DOHH2 (cell line): Measurements from ENCODE around the gene SLC44A3.

ENCODE experiments used
- H3F3A ChIP-seq: fragments of 200-600 bp; sonication (generic), shearing (Covaris generic); 2 replicates; pipeline ENCODE4 v1.6.0; 2016; ENCODE audit warnings: antibody characterized with exemption, mild to moderate bottlenecking; ENCODE audit not compliant: control insufficient read depth, insufficient read depth
- H3K27ac ChIP-seq: fragments of 200-600 bp; sonication (generic); 2 replicates; pipeline ENCODE4 v1.5.1; 2014; ENCODE audit warnings: low read depth, mild to moderate bottlenecking, low read length, moderate library complexity
- H3K27me3 ChIP-seq: fragments of 200-600 bp; sonication (generic); 2 replicates; pipeline ENCODE4 v1.6.1; 2014; ENCODE audit warnings: mild to moderate bottlenecking, low read length, mixed read lengths; ENCODE audit not compliant: control insufficient read depth
- H3K36me3 ChIP-seq: fragments of 200-600 bp; sonication (generic); 2 replicates; pipeline ENCODE4 v1.6.1; 2014; ENCODE audit warnings: mild to moderate bottlenecking, low read length, moderate library complexity, mixed read lengths; ENCODE audit not compliant: control insufficient read depth
- H3K4me1 ChIP-seq: fragments of 200-600 bp; sonication (generic); 2 replicates; pipeline ENCODE4 v1.6.1; 2014; ENCODE audit warnings: mild to moderate bottlenecking, low read length, mixed read lengths; ENCODE audit not compliant: control insufficient read depth
- H3K4me2 ChIP-seq: fragments of 200-600 bp; sonication (generic); 2 replicates; pipeline ENCODE4 v1.6.0; 2014; ENCODE audit warnings: mild to moderate bottlenecking, low read length, moderate library complexity
- H3K4me3 ChIP-seq: fragments of 200-600 bp; sonication (generic); 2 replicates; pipeline ENCODE4 v1.5.1; 2014; ENCODE audit warnings: mild to moderate bottlenecking, low read length, mixed read lengths
- H3K79me2 ChIP-seq: fragments of 200-600 bp; sonication (generic); 2 replicates; pipeline ENCODE4 v1.6.1; 2014; ENCODE audit warnings: mild to moderate bottlenecking, low read length, mixed read lengths; ENCODE audit not compliant: control insufficient read depth
- H3K9me2 ChIP-seq: fragments of 200-600 bp; sonication (generic); replicated peaks from 2 replicates; pipeline ENCODE4 v1.6.1; 2014; ENCODE audit warnings: mild to moderate bottlenecking, low read length, mixed read lengths; ENCODE audit not compliant: control insufficient read depth
- H3K9me3 ChIP-seq: fragments of 200-600 bp; sonication (generic); 2 replicates; pipeline ENCODE4 v1.6.1; 2014; ENCODE audit warnings: antibody characterized with exemption, low read length, mixed read lengths; ENCODE audit not compliant: control insufficient read depth, insufficient read depth
- H4K20me1 ChIP-seq: fragments of 200-600 bp; sonication (generic); 2 replicates; pipeline ENCODE4 v1.6.0; 2014; ENCODE audit warnings: low read depth, mild to moderate bottlenecking, antibody characterized with exemption, low read length, moderate library complexity; ENCODE audit not compliant: control insufficient read depth, insufficient read depth
- CTCF ChIP-seq: fragments of 200-600 bp; sonication (generic); IDR thresholded peaks from one replicate; pipeline ENCODE4 v1.5.1; 2014; ENCODE audit warnings: antibody characterized with exemption, mild to moderate bottlenecking, low read depth, low read length; ENCODE audit not compliant: poor library complexity, severe bottlenecking
- EZH2phosphoT487 ChIP-seq: fragments of 200-600 bp; sonication (generic); IDR thresholded peaks from 2 replicates; pipeline ENCODE4 v1.6.1; 2017; ENCODE audit warnings: borderline replicate concordance, mild to moderate bottlenecking, antibody characterized with exemption, low read length, moderate library complexity, mixed read lengths

SLC44A3 gene

DNA sequence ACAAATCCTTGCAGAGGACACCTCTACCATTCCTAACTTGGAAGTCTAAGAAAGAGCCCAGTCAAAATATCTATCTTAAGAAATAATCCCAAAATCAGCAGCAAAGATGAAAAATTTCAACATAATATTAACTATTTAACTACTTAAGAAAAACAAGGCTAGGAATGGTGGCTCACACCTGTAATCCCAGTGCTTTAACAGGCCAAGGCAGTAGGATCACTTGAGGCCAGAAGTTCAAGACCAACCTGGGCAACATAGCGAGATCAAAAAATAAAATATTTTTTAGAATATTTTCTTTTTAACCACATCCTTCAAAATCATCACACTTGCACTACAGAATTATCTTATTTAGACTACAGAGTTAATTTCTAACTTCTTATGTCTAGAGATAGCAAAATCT lies 101.8 kb downstream of the SLC44A3 start:
- H3K79me2 ChIP-seq = no peaks in the 10 kb centered on the region
- H3K9me3 ChIP-seq = no peaks in the 10 kb centered on the region
- H3K27ac ChIP-seq = no peak overlapping the region
- H3K4me2 ChIP-seq = no peak overlapping the region
- peaks cover 8% of the 10 kb centered on the region for H3K27me3 ChIP-seq
- H3K36me3 ChIP-seq = no peaks in the 10 kb centered on the region
- H3K9me2 ChIP-seq = no peaks in the 10 kb centered on the region
- H4K20me1 ChIP-seq = no peaks in the 10 kb centered on the region
- H3K4me1 ChIP-seq = peaks cover 6% of the 10 kb centered on the region
- TF ChIP-seq CTCF (no peak), EZH2phosphoT487 (no peak)
- no peak overlapping the region for H3K4me3 ChIP-seq
- H3F3A ChIP-seq = no peaks in the 10 kb centered on the region

DNA sequence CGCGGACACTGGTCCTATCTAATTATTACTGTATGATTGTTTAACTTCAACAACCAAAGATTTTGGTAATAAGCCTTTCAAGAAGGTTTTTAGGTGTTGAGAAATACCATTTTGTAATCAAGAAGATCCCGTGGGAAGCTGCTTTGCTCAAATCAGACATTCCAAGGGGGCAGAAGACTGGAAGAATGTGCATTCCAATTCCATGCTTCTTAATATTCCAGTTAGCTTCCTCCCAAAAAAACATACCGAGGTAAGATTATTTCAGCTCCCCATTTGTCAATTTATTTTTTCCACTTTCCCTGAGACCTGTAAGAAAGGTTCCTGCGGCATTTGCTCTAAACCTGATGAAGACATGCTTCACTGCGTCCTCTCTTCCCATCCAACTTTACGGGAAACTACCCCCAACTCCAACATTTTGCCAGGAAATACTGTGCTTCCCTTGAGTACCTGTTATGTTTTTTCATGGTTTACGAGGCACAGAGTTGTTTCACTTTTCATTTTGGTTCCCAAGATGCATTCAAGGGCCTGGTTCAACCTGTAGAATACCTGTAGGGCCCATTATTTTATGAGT lies 102.7 kb downstream of the SLC44A3 start:
- no peaks in the 10 kb centered on the region for H3K9me3 ChIP-seq
- H3K4me3 ChIP-seq = no peak overlapping the region
- H3F3A ChIP-seq = no peaks in the 10 kb centered on the region
- H3K9me2 ChIP-seq = no peaks in the 10 kb centered on the region
- TF ChIP-seq EZH2phosphoT487 (no peak), CTCF (no peak)
- H4K20me1 ChIP-seq = no peaks in the 10 kb centered on the region
- no peaks in the 10 kb centered on the region for H3K79me2 ChIP-seq
- no peaks in the 10 kb centered on the region for H3K36me3 ChIP-seq
- no peak overlapping the region for H3K4me2 ChIP-seq
- H3K27me3 ChIP-seq = peaks cover 8% of the 10 kb centered on the region
- peaks cover 6% of the 10 kb centered on the region for H3K4me1 ChIP-seq
- no peak overlapping the region for H3K27ac ChIP-seq

GRCh38 chr1:94925004-94925403 lies 104.8 kb downstream of the SLC44A3 start:
- Histone ChIP-seq H3K79me2 (no peaks in the 10 kb centered on the region), H4K20me1 (no peaks in the 10 kb centered on the region), H3K9me3 (no peaks in the 10 kb centered on the region), H3F3A (no peaks in the 10 kb centered on the region), H3K27me3 (peaks cover 8% of the 10 kb centered on the region), H3K9me2 (no peaks in the 10 kb centered on the region), H3K4me1 (peaks cover 6% of the 10 kb centered on the region), H3K36me3 (no peaks in the 10 kb centered on the region), H3K27ac (no peak overlapping the region), H3K4me2 (no peak overlapping the region), H3K4me3 (no peak overlapping the region)
- no peak for TF ChIP-seq CTCF
- no peak for TF ChIP-seq EZH2phosphoT487

DNA sequence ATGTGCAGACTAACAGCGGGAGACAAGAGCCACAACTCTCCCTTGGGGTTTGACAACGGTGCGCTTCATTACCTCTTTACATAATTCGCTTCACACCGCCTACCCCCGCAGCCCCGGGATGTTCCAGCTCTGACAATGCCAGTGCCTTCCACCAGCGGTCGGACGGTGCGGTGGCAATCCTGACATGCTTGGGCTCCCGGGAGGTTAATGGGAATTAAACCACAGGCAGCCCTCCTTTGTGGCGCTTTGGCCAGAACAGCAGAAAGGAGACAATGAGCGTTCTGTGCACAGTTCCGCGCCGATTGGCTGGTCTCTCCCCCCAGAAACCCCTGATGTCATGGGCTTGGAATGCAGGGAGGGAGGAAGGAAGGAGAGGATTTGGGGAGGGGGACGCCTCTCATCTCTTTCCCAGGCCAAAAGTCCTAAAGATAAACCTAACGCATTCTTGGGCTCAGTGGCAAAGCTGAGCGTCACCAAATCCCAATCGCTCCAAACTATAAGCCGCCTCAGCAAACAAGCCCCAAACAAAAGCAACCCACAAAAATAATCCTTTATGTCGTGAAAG lies 105.5 kb downstream of the SLC44A3 start:
- no peaks in the 10 kb centered on the region for H4K20me1 ChIP-seq
- H3K27me3 ChIP-seq = peaks cover 6% of the 10 kb centered on the region; the same call in 1 of the 2 replicates
- H3K27ac ChIP-seq = no peak overlapping the region
- no peaks in the 10 kb centered on the region for H3K9me3 ChIP-seq
- H3F3A ChIP-seq = no peaks in the 10 kb centered on the region
- no peak for TF ChIP-seq CTCF
- no peak for TF ChIP-seq EZH2phosphoT487
- peaks cover 6% of the 10 kb centered on the region for H3K4me1 ChIP-seq
- no peaks in the 10 kb centered on the region for H3K79me2 ChIP-seq
- H3K9me2 ChIP-seq = no peaks in the 10 kb centered on the region
- H3K36me3 ChIP-seq = no peaks in the 10 kb centered on the region
- no peak overlapping the region for H3K4me3 ChIP-seq
- H3K4me2 ChIP-seq = no peak overlapping the region
